HG02973 (cell line): ENCODE results near the gene STRADB.
"Not testable (repeated sequence)": the region's sequence is repeated elsewhere in the genome, so short reads cannot be mapped to it uniquely, and the experiment has no call there.

ENCODE experiments used
- ATAC-seq: cut with Tn5 transposase; IDR thresholded peaks from one replicate; pipeline ENCODE4 v1.9.1; 2021; ENCODE audit warnings: moderate library complexity; ENCODE audit not compliant: unreplicated experiment

The STRADB gene

DNA sequence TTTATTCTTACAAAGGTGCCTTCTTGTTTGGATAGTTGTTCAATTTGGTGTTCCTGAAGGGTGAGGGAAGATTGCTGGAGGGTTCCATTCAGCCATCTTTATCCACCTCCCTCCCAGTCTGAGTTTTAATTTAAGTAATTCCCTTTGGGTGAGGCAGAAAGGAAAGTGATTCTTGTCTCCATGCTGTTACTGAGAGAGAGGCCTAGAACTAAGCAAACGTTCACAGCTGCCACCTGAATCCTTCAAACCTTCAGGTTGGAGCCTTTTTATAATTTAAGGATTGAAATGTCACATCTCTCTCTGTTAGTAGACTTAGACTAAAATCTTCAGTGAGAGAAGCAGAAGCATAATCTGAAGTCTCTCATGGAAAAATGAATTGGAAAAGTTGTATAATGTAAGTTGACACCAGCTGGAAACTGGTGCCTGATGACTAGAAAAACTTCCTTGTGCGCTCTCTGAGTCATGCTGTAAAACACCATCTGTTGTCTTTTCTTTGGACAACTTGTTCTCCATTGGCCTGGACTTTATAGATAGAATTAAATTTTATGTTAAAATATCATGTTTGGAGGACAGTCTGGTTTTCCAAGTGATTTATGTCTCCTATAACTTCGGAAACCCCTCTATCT, 14.6 kb downstream of the STRADB start:
- ATAC-seq: no peak

DNA sequence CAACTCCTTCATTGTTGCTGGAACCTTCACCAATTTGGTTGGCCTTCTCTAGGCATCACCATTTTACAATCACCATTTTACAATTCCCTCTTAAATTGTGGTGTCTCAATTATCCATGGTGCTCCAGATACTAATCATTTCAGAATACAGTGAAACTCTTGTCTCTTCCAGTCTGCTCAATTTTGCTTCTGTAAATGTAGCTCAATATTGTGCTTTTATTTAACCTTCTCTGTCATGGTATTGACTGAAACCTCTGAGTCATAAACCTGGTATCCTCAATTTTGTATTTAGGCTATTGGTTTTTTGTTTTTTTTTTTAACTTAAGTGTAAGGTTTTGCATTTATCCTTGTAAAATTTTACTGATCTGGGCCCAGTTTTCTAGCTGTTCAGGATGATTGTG, 16.1 kb downstream of the STRADB start:
- no peak for ATAC-seq

DNA sequence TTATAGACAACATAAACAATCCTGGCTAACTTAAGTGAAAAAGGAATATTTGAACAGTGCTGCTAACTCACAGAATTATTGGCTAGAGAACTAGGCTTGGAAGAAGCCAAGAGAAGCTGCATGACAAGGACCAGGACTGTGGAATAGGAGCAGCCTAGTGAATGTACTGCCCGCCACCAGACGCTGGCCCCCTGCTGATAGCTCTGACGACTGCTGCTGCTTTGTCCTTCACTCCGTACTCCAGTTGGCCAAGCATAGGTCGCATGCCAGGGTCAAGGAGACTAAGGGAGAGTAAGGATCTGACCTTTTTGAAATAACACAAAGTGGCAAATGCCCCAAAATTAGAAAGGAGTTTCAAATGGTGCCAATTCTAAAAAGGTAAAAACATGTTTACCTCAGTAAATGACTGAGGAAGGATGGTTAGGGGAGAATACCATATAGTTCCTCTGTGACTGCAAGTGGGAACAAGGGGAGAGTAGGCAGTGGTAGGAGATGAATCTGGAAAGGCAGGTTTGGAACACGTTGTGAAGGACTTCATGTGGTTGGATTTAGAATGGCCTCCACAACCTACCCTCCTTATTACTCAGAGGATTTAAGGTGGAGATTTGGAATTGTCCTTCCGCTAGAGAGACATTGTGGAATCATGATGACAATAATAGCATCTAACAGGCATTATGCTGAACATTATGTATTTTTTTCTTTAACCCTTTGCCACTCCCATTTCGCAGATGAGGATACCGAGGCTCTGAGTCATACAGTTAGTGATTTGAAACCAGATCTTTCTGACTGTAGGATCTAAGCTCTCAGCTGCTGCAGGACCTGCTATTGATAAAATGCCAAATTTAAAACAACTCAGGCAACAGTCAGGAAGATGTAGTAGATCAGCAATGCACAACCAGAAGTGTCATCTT, 19.5 kb downstream of the STRADB start:
- no peak for ATAC-seq

DNA sequence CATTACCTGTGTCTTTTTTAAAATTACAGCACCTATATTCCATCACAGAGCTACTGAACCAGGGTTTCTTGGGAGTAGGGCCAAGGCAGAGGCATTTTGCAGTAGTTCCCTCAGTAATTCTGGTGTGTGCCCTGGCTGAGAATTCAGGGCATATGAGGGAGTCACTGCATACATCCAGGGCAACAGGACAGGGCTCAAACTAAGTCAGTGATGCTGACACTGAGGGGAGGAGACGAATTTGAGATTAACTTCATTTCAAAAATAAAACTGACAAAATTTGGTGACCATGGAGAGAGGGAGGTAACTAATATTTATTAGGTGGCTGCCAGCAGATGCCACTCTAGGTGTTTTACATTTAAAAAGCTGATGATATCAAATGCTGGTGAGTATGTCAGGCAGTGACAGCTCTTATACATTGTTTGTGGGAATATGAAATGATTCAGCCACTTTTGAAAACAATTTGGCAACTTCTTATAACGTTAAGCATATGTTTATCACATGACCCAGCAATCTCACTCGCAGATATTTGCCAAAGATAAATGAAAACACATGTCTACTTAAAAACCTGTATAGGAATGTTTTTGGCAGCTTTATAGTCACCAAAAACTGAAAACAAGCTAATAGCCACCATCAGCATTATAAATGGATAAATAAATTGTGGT, 20.3 kb downstream of the STRADB start:
- ATAC-seq: no peak

DNA sequence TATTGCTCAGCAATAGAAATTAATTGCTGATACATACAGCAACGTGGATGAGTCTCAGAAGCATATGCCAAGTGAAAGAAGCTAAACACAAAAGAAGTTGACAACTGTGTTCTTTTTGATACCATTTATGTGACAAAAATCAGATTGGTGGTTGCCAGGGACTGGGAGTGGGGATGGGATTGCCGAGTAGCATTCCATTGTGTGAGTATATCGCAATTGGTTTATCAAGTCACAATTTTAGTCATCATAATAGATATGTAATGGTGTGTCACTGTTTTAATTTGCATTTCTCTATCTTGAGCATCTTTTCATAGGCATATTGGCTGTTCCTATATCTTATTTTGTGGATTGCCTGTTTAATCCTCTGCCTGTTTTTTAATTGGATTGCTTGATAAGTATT, 20.9 kb downstream of the STRADB start:
- no peak for ATAC-seq

DNA sequence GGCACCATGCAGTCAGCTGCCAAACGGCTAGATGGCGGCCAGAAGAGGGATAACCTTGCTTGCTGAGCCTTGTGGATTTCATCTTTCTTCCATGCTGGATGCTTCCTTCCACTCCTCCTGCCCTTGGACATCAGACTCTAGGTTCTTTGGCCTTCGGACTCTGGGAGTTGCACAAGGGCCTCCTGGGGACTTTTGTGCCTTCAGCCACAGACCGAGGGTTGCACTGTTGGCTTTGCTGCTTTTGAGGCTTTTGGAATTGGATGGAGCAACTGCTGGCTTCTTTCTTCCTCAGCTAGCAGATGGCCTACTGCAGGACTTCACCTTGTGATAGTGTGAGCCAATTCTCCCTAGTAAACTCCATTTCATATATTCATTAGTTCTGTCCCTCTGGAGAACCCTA, 31.0 kb downstream of the STRADB start:
- ATAC-seq: no peak

DNA sequence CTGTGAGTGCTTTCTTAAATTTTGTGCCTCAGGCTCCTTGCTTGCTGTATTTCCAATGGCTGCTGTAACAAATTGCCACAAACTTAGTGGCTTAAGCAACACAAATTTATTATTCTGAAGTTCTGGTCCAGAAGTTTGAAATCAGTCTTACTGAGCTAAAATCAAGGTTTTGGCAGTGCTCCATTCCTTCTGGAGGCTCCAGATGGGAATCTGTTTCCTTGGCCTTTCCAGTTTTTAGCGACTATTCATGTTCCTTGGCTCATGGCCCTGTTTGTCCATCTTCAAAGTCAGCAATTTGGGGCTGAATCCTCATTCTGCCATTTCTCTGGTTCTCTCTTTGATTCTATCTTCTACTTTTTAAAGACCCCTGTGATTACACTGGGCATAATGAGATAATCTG, 31.8 kb downstream of the STRADB start:
- ATAC-seq: no peak

DNA sequence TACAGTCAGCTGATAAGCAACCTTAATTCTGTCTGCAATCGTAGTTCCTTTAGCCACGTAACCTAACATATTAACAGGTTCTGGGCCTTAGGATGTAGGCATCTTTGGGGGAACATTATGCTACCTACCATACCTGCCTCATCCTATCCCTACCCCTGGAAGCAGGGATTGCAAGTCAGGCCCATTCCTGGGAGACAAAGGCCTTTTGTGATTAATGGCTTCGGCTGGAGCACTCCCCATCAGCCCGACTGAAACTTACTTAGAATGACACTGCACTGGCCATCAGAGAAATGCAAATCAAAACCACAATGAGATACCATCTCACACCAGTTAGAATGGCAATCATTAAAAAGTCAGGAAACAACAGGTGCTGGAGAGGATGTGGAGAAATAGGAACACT, 32.2 kb downstream of the STRADB start:
- not testable (repeated sequence) for ATAC-seq

DNA sequence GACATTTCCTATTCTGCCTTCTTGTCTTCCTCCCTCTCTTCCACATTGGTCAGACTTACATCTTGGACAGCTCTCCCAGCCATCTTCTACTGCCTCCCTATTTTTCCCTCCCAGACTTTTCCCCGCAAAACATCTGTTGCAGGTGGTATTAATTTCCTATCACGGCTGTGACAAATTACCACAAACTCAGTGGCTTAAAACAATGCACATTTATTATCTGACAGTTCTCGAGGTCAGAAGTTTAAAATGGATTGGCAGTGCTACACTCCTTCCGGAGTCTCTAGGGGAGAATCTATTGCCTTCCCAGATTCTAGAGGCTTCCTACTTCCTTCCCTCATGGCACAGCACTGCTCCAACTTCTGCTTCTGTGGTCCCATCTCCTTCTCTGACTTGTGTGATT, 33.3 kb downstream of the STRADB start:
- ATAC-seq: no peak

DNA sequence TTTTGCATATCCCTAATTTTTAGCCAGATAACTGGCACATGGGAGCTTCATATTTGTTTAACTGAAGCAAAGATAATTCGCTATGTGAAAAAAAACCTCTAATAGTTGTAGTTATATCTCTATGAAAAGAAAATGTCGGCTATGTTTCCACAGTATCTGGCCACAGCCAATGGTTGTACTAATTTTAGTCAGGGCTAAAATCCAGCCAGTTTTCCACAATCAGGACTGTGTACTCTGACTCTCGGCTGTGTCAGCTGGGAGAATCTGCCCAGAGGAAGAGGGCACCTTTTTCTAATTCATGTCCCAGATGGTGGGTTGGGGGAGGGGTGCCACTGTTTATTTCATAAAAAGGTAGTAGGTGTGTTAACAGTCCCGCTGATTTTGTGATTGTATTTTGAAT, 38.8 kb downstream of the STRADB start:
- no peak for ATAC-seq

DNA sequence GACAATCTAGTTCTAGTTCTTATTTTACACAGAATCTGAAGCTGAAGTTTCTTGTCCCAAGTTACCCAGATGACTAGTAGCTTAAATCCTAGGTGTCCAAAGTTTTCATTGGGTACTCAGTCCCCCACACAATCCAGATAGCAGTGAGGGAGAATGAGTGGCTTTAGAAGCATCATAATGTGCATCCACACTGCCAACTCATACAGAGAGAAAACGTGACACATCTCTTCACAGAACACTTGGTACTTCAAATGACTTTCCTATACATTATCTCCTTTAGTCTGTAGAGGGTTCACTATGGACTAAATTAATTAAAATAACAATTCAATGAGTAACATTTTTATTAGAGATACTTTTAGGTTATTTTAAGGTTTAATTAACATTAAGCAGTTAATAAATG, 45.2 kb downstream of the STRADB start:
- ATAC-seq: no peak

DNA sequence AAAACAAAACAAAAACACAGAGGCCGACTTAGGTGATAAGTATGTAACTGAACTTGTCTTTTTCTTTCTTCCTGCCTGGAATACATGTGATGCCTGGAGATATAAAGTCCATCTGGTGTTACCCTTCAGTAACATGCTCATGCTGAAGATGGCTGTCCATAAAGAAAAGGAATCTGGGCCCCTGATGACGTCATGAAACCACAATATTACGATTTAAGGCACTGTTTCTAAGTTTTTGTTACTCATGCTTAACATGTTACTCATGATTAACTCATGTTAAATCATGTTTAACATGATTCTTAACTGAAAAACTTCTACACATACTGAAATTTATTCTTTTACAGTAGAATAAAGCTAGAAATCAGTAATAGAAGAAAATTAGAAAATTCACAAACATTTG, 49.0 kb downstream of the STRADB start:
- ATAC-seq: no peak

DNA sequence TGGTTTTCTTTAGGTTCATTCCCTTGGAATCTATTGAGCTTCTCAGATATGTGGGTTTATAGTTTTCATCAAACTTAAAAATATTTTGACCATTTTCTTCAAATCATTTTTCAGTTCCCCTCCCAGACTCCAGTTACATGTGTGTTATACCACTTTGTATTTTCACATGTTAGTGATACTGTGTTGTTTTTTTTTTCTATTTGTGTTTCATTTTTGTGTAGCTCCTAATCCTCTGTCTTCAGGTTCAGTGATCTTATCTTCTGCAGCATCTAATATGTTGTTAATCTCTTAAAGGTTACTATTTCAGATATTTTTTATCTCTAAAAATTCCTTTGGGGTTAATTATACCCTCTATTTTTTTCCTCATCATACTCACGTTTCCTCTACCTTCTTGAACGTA, 51.2 kb downstream of the STRADB start:
- ATAC-seq: no peak

DNA sequence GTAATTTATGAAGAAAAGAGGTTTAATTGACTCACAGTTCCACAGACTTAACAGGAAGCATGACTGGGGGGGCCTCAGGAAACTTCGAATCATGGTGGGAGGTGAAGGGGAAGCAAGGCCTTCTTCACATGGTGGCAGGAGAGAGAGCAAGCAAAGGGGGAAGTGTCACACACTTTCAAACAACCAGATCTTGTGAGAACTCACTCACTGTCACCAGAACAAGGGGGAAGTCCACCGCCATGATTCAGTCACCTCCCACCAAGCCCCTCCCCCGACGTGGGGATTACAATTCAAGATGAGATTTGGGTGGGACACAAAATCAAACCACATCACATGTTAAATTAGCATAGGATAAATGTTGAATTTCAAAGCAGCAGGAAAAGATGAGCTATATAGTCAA, 56.2 kb downstream of the STRADB start:
- no peak for ATAC-seq

DNA sequence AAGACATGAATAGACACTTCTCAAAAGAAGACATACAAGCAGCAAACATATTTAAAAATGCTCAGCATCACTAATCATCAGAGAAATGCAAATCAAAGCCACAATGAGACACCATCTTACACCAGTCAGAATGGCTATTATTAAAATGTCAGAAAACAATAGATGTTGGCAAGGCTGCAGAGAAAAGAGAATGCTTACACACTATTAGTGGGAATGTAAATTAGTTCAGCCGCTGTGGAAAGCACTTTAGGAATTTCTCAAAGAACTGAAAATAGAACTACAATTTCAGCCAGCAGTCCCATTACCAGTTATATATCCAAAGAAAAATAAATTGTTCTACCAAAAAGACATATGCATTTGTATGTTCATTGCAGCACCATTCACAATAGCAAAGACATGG, 61.7 kb downstream of the STRADB start:
- ATAC-seq: no peak

DNA sequence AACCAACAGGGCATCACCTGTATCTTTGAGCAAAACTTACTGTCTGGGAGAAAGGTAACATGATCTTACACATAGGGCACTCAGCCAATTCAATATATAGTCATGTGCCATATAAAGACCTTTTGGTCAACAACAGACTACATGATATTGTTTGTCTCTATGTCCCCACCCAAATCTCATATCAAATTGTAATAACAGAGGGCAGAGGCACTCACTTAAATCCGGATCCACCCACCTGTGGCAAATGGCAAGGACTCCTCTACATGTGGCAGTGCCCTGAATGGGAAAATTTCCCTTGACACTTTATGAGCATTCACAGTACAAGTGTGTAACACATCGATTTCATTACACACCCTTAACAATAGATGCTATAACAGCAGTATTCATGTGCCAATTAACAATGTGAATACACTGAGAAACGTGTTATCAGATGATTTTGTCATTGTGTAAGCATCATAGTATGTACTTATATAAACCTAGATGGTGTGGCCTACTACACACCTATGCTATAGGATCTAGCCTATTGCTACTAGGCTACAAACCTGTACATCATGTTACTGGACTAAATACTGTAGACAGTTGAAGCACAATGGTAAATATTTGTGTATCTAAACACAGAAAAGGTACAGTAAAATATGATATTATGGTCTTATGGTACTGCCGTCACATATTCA, 64.2 kb downstream of the STRADB start:
- ATAC-seq: no peak

DNA sequence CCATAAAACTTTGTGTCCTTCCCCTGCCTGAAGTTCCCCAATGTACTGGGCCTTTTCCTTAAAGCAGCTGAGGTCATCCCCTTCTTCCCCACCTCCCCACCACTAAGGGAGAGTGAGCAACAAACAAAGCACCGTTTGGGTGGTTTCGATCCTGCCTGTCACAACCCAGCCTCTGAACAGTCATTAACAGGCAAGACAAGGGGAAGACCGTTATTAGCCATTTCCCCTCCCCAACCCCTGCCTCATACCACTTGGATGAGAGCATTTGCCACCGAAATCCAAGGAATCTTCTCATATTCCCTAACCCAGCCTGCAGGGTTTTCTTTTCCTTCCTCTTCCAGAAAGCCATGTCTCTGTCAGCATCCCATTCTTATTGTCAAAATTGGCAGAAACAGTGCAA, 65.6 kb downstream of the STRADB start:
- ATAC-seq: no peak

DNA sequence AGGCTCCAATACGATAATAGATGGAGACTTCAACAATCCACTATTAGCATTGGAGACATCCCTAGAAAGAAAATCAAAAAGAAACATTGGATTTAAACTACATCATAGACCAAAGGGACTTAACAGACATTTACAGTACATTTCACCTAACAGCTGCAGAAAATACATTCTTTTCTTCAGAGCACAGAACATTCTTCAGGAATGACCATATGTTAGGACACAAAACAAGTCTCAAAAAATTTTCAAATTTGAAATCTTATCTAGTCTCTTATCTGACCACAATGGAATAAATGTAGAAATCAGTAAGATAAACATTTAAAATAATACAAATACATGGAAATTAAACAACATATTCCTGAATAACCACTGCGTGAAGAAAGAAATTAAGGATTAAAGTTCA, 68.7 kb downstream of the STRADB start:
- no peak for ATAC-seq

DNA sequence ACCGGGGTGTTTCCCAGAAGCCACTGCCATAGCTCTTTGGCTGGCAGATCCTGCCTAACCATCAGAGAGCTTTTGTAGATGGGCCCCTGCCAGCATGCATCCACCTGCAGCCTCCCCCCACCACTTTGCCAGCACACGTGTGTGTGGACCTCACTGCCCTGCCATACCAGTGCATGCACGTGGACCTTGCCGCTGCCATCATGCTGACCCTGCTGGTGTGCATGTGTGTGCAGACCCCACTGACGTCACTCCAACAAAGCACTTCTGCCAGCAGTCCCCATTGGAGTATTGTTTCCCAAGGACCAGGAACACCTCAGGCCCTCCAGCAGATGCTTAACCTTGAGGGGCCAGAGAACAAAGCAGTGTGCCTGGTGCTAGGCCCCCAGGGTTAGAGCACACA, 71.4 kb downstream of the STRADB start:
- no peak for ATAC-seq

DNA sequence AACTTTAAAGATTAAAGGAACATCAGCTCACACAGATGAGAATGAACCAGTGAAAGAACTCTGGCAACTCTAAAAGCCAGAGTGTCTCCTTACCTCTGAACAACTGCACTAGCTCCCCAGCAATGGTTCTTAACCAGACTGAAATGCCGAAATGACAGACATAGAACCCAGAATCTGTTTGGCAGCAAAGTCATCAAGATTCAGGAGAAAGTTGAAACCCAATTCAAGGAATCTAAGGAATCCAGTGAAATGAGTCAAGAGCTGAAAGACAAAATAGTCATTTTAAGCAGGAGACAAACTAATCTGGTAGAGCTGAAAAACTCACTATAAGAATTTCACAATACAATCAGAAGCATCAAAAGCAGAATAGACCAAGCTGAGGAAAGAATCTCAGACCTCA, 72.0 kb downstream of the STRADB start:
- ATAC-seq: no peak
